GM19351 (cell line): ENCODE results near the gene ZC3H12C.
A peak's percentile ranks its signal among the peaks of the same experiment; 100 is the strongest.
"Not testable (repeated sequence)": the region's sequence is repeated elsewhere in the genome, so short reads cannot be mapped to it uniquely, and the experiment has no call there.

Experiments
- ATAC-seq: cut with Tn5 transposase; IDR thresholded peaks from one replicate; pipeline ENCODE4 v1.9.1; 2021; ENCODE audit warnings: mild to moderate bottlenecking, moderate library complexity; ENCODE audit not compliant: unreplicated experiment

ZC3H12C gene

GRCh38 chr11:110092515-110093406, at the start of gene ZC3H12C:
ZC3H12C (plus strand) TSS chr11:110093392; CDS start chr11:110093412, 20 bp downstream.
- peak; percentile 48 for ATAC-seq

GRCh38 chr11:110044226-110044968, 48.8 kb upstream of the ZC3H12C start:
- ATAC-seq = no peak

GRCh38 chr11:110046775-110047380, 46.3 kb upstream of the ZC3H12C start:
- no peak for ATAC-seq

- ATAC-seq = no peak
Observed at GRCh38 chr11:110049501-110050200, 43.5 kb upstream of the ZC3H12C start.

- no peak for ATAC-seq
Observed at GRCh38 chr11:110050201-110050506, 43.0 kb upstream of the ZC3H12C start.

GRCh38 chr11:110053848-110054414, 39.3 kb upstream of the ZC3H12C start:
- ATAC-seq = no peak

- no peak for ATAC-seq
Observed at GRCh38 chr11:110056956-110057355, 36.2 kb upstream of the ZC3H12C start.

GRCh38 chr11:110059706-110060463, 33.3 kb upstream of the ZC3H12C start:
- no peak for ATAC-seq

- ATAC-seq = no peak
Observed at GRCh38 chr11:110061296-110061695, 31.9 kb upstream of the ZC3H12C start.

GRCh38 chr11:110062247-110062646, 30.9 kb upstream of the ZC3H12C start:
- no peak for ATAC-seq

- no peak for ATAC-seq
Observed at GRCh38 chr11:110065189-110065588, 28.0 kb upstream of the ZC3H12C start.

- ATAC-seq = not testable (repeated sequence)
Observed at GRCh38 chr11:110068001-110068400, 25.2 kb upstream of the ZC3H12C start.

GRCh38 chr11:110069158-110069737, 23.9 kb upstream of the ZC3H12C start:
- ATAC-seq = no peak

- ATAC-seq = no peak
Observed at GRCh38 chr11:110070176-110070575, 23.0 kb upstream of the ZC3H12C start.

- no peak for ATAC-seq
Observed at GRCh38 chr11:110071197-110071596, 22.0 kb upstream of the ZC3H12C start.

- ATAC-seq = no peak
Observed at GRCh38 chr11:110072930-110073329, 20.3 kb upstream of the ZC3H12C start.

- no peak for ATAC-seq
Observed at GRCh38 chr11:110074499-110074898, 18.7 kb upstream of the ZC3H12C start.

- ATAC-seq = no peak
Observed at GRCh38 chr11:110075105-110075846, 17.9 kb upstream of the ZC3H12C start.

- no peak for ATAC-seq
Observed at GRCh38 chr11:110075847-110076208, 17.4 kb upstream of the ZC3H12C start.
